Naive thymus-derived CD8-positive, alpha-beta T cell (primary cell): ENCODE measurements around the gene LCT. TPM values are rescaled to one million over a fixed set of nuclear protein-coding genes. Genes with fewer than 3 reads are reported as not detected.

Experiments used
- ATAC-seq, 2 donors: fragments of 150-1000 bp; cut with Tn5 transposase in 1 of 2; sonication (Bioruptor Pico), chemical (Tn5 transposase) in 1 of 2; 1 replicate in 1 of 2; 2 replicates in 1 of 2; pipeline ENCODE4 v1.10.0; 2021; ENCODE audit warnings: mild to moderate bottlenecking in 2 of 2, moderate library complexity in 2 of 2
- POLR2A ChIA-PET: fragments of 350-600 bp; sonication (Branson Sonifier 250); formaldehyde crosslinking; loops from one replicate; lab custom pipeline; 2021; ENCODE audit warnings: antibody characterized with exemption; lab: Charles Lee
- DNase-seq, 10 donors: peaks; one replicate each; pipeline versions ENCODE4 v3.0.0 to v3.0.0-alpha.2; 2020 to 2022
- H3K27ac Mint-ChIP-seq, 10 donors: one replicate each; pipeline ENCODE4 v1.8.0; 2020 to 2022; ENCODE audit warnings: mild to moderate bottlenecking in 10 of 10, mixed read lengths in 10 of 10, moderate library complexity in 4 of 10, inconsistent platforms in 1 of 10
- H3K27me3 Mint-ChIP-seq, 5 donors: one replicate each; pipeline ENCODE4 v1.8.0; 2021 to 2022; ENCODE audit warnings: mixed read lengths in 5 of 5
- H3K36me3 Mint-ChIP-seq, 3 donors: one replicate each; pipeline ENCODE4 v1.8.0; 2020 to 2022; ENCODE audit warnings: mixed read lengths in 3 of 3, mild to moderate bottlenecking in 2 of 3, inconsistent platforms in 1 of 3
- H3K4me1 Mint-ChIP-seq, 4 donors: one replicate each; pipeline ENCODE4 v1.8.0; 2021 to 2022; ENCODE audit warnings: mixed read lengths in 4 of 4
- H3K4me3 Mint-ChIP-seq, 10 donors: one replicate each; pipeline ENCODE4 v1.8.0; 2020 to 2022; ENCODE audit warnings: mild to moderate bottlenecking in 10 of 10, mixed read lengths in 10 of 10, moderate library complexity in 6 of 10, inconsistent platforms in 1 of 10
- H3K9me3 Mint-ChIP-seq, 9 donors: one replicate each; pipeline ENCODE4 v1.8.0; 2020 to 2022; ENCODE audit warnings: mixed read lengths in 9 of 9, mild to moderate bottlenecking in 3 of 9, inconsistent platforms in 1 of 9, moderate library complexity in 1 of 9
- polyA plus RNA-seq, 3 donors: library from polyadenylated mRNA; unstranded; fragments of 300-500 nt; fragmentation: Illumina TruSeq; gene quantifications; one replicate each; pipeline ENCODE4 v1.2.3, GENCODE V29; 2021
- total RNA-seq, 8 experiments: library from RNA in 2 of 8; stranded (reverse) in 2 of 8; gene quantifications; one replicate each; pipeline ENCODE4 v1.2.3 and lab custom pipeline; 2021 to 2026

Gene LCT
- total and polyA plus RNA-seq, 5 experiments from 2014 or later = 0.22 to 0.36 TPM; not detected in 3

GRCh38 chr2:135851858-135852257 lies 14.9 kb upstream of the LCT start:
- Mint-ChIP-seq H3K9me3 (no peaks in the 10 kb centered on the region), H3K4me1 (no peaks in the 10 kb centered on the region), H3K27me3 (no peaks in the 10 kb centered on the region), H3K4me3 (no peak overlapping the region), H3K36me3 (peaks cover 15 to 90% (median 43%) of the 10 kb centered on the region in 3 donors), H3K27ac (no peak overlapping the region)
- ATAC-seq (no peak), DNase-seq (no peak)
- POLR2A ChIA-PET = no interaction called here

GRCh38 chr2:135850892-135851668 lies 14.1 kb upstream of the LCT start:
- no peaks in the 10 kb centered on the region for H3K27me3 Mint-ChIP-seq
- POLR2A ChIA-PET = no interaction called here
- no peak for DNase-seq
- H3K36me3 Mint-ChIP-seq = peaks cover 9 to 88% (median 38%) of the 10 kb centered on the region in 3 donors
- no peak overlapping the region for H3K4me3 Mint-ChIP-seq
- no peaks in the 10 kb centered on the region for H3K9me3 Mint-ChIP-seq
- ATAC-seq = no peak
- no peaks in the 10 kb centered on the region for H3K4me1 Mint-ChIP-seq
- H3K27ac Mint-ChIP-seq = no peak overlapping the region

- no peak for ATAC-seq
- peaks cover 10 to 89% (median 47%) of the 10 kb centered on the region in 3 donors for H3K36me3 Mint-ChIP-seq
- H3K4me1 Mint-ChIP-seq = no peaks in the 10 kb centered on the region
- POLR2A ChIA-PET = no interaction called here
- H3K27ac Mint-ChIP-seq = peak overlapping the region in 1 of 10 donors; percentile 8
- H3K4me3 Mint-ChIP-seq = no peak overlapping the region
- H3K27me3 Mint-ChIP-seq = no peaks in the 10 kb centered on the region
- DNase-seq = no peak
- no peaks in the 10 kb centered on the region for H3K9me3 Mint-ChIP-seq
Observed at GRCh38 chr2:135849087-135849486, 12.1 kb upstream of the LCT start.

- no peaks in the 10 kb centered on the region for H3K27me3 Mint-ChIP-seq
- H3K36me3 Mint-ChIP-seq = peaks cover 14 to 90% (median 36%) of the 10 kb centered on the region in 3 donors
- no peak for DNase-seq
- H3K9me3 Mint-ChIP-seq = no peaks in the 10 kb centered on the region
- no peak for ATAC-seq
- peaks cover 0 to 1% (median 0%) of the 10 kb centered on the region in 4 donors for H3K4me1 Mint-ChIP-seq
- no peak overlapping the region for H3K4me3 Mint-ChIP-seq
- peak overlapping the region in 2 of 10 donors; percentile 6 to 79 for H3K27ac Mint-ChIP-seq
- POLR2A ChIA-PET = no interaction called here
Observed at GRCh38 chr2:135845997-135846396, 9.0 kb upstream of the LCT start.

GRCh38 chr2:135845257-135845656 lies 8.3 kb upstream of the LCT start:
- Mint-ChIP-seq H3K27ac (peak overlapping the region in 1 of 10 donors; percentile 36), H3K4me3 (no peak overlapping the region), H3K4me1 (peaks cover 3 to 7% (median 6%) of the 10 kb centered on the region in 4 donors), H3K27me3 (no peaks in the 10 kb centered on the region), H3K9me3 (no peaks in the 10 kb centered on the region), H3K36me3 (peaks cover 12 to 89% (median 30%) of the 10 kb centered on the region in 3 donors)
- ATAC-seq = no peak
- DNase-seq = no peak
- POLR2A ChIA-PET = no interaction called here

- peaks cover 9 to 86% (median 26%) of the 10 kb centered on the region in 3 donors for H3K36me3 Mint-ChIP-seq
- H3K27me3 Mint-ChIP-seq = no peaks in the 10 kb centered on the region
- no peak overlapping the region for H3K27ac Mint-ChIP-seq
- peaks cover 5 to 12% (median 9%) of the 10 kb centered on the region in 4 donors for H3K4me1 Mint-ChIP-seq
- no peak overlapping the region for H3K4me3 Mint-ChIP-seq
- no peak for ATAC-seq
- H3K9me3 Mint-ChIP-seq = no peaks in the 10 kb centered on the region
- POLR2A ChIA-PET = interaction anchor here (0.7 kb wide), 1 partner anchor 12 kb away, joined by 3 read pairs; no protein-coding TSS in a partner anchor
- no peak for DNase-seq
Observed at GRCh38 chr2:135844301-135844895, 7.4 kb upstream of the LCT start.

- Mint-ChIP-seq H3K36me3 (peaks cover 5 to 82% (median 25%) of the 10 kb centered on the region in 3 donors), H3K27ac (peak overlapping the region in 1 of 10 donors; percentile 43), H3K27me3 (no peaks in the 10 kb centered on the region), H3K4me3 (no peak overlapping the region), H3K9me3 (no peaks in the 10 kb centered on the region), H3K4me1 (peaks cover 5 to 13% (median 9%) of the 10 kb centered on the region in 4 donors)
- ATAC-seq = no peak
- POLR2A ChIA-PET = interaction anchor here (0.7 kb wide), 1 partner anchor 11 kb away, joined by 3 read pairs; no protein-coding TSS in a partner anchor
- DNase-seq = no peak
Observed at GRCh38 chr2:135843671-135844070, 6.7 kb upstream of the LCT start.

- peak in 1 of 2 donors; percentile 46 for ATAC-seq
- Mint-ChIP-seq H3K27me3 (no peaks in the 10 kb centered on the region), H3K9me3 (no peaks in the 10 kb centered on the region), H3K27ac (peak overlapping the region; percentile 7 to 88 (median 31)), H3K4me3 (no peak overlapping the region), H3K4me1 (peaks cover 9 to 32% (median 16%) of the 10 kb centered on the region in 4 donors), H3K36me3 (peaks cover 5 to 55% (median 18%) of the 10 kb centered on the region in 3 donors)
- POLR2A ChIA-PET = no interaction called here
- no peak for DNase-seq
Observed at GRCh38 chr2:135840601-135841000, 3.6 kb upstream of the LCT start.

GRCh38 chr2:135839713-135840112 lies 2.7 kb upstream of the LCT start:
- DNase-seq (no peak), ATAC-seq (no peak)
- peak overlapping the region in 5 of 10 donors; percentile 13 to 60 (median 53) for H3K27ac Mint-ChIP-seq
- POLR2A ChIA-PET = no interaction called here
- H3K4me3 Mint-ChIP-seq = no peak overlapping the region
- peaks cover 10 to 34% (median 17%) of the 10 kb centered on the region in 4 donors for H3K4me1 Mint-ChIP-seq
- H3K27me3 Mint-ChIP-seq = no peaks in the 10 kb centered on the region
- peaks cover 5 to 49% (median 11%) of the 10 kb centered on the region in 3 donors for H3K36me3 Mint-ChIP-seq
- no peaks in the 10 kb centered on the region for H3K9me3 Mint-ChIP-seq

- no peaks in the 10 kb centered on the region for H3K27me3 Mint-ChIP-seq
- POLR2A ChIA-PET = no interaction called here
- H3K4me1 Mint-ChIP-seq = peaks cover 10 to 34% (median 17%) of the 10 kb centered on the region in 4 donors
- ATAC-seq = no peak
- H3K36me3 Mint-ChIP-seq = peaks cover 0 to 37% (median 0%) of the 10 kb centered on the region in 3 donors
- no peak overlapping the region for H3K27ac Mint-ChIP-seq
- no peaks in the 10 kb centered on the region for H3K9me3 Mint-ChIP-seq
- DNase-seq = no peak
- H3K4me3 Mint-ChIP-seq = no peak overlapping the region
Observed at GRCh38 chr2:135838502-135838901, 1.5 kb upstream of the LCT start.

GRCh38 chr2:135832891-135833290 lies 4.1 kb downstream of the LCT start:
- no peak overlapping the region for H3K4me3 Mint-ChIP-seq
- peak overlapping the region in 1 of 10 donors; percentile 72 for H3K27ac Mint-ChIP-seq
- H3K9me3 Mint-ChIP-seq = no peaks in the 10 kb centered on the region
- H3K36me3 Mint-ChIP-seq = no peaks in the 10 kb centered on the region
- ATAC-seq = no peak
- POLR2A ChIA-PET = interaction anchor here (0.6 kb wide), 1 partner anchor 11 kb away, joined by 3 read pairs; no protein-coding TSS in a partner anchor
- H3K4me1 Mint-ChIP-seq = peaks cover 2 to 15% (median 10%) of the 10 kb centered on the region in 4 donors
- no peaks in the 10 kb centered on the region for H3K27me3 Mint-ChIP-seq
- no peak for DNase-seq

- Mint-ChIP-seq H3K4me3 (no peak overlapping the region), H3K36me3 (no peaks in the 10 kb centered on the region), H3K27me3 (no peaks in the 10 kb centered on the region), H3K27ac (peak overlapping the region in 1 of 10 donors; percentile 11), H3K9me3 (no peaks in the 10 kb centered on the region), H3K4me1 (peaks cover 2 to 8% (median 5%) of the 10 kb centered on the region in 4 donors)
- DNase-seq = no peak
- no peak for ATAC-seq
- POLR2A ChIA-PET = no interaction called here
Observed at GRCh38 chr2:135831180-135831812, 5.7 kb downstream of the LCT start.
